Mesenchymal stem cell (in vitro differentiated cells and primary cell): ENCODE results near the gene FHOD3.
A peak's percentile ranks its signal among the peaks of the same experiment; 100 is the strongest.

ENCODE experiments used
- DNase-seq: peaks from one replicate; pipeline ENCODE4 v3.0.0-alpha.2; 2013
- H2AFZ ChIP-seq: one replicate; pipeline ENCODE4 v1.6.1; 2013; ENCODE audit warnings: low read depth, mild to moderate bottlenecking, control low read depth, inconsistent platforms, low read length, moderate library complexity
- H2AK5ac ChIP-seq: 2 replicates; pipeline ENCODE4 v1.6.1; 2013; ENCODE audit warnings: low read length, moderate library complexity, mild to moderate bottlenecking, inconsistent platforms; ENCODE audit not compliant: severe bottlenecking
- H2BK120ac ChIP-seq: one replicate; pipeline ENCODE4 v1.6.1; 2013; ENCODE audit warnings: low read depth, mild to moderate bottlenecking, inconsistent platforms, low read length, moderate library complexity
- H2BK12ac ChIP-seq, 2 experiments: one replicate each; pipeline ENCODE4 v1.6.1; 2013; ENCODE audit warnings: inconsistent platforms in 2 of 2, low read length in 2 of 2, mild to moderate bottlenecking in 2 of 2, moderate library complexity in 2 of 2, control low read depth in 1 of 2
- H2BK15ac ChIP-seq: one replicate; pipeline ENCODE4 v1.6.1; 2013; ENCODE audit warnings: mild to moderate bottlenecking, low read depth, inconsistent platforms; ENCODE audit not compliant: poor library complexity, severe bottlenecking
- H2BK5ac ChIP-seq: 2 replicates; pipeline ENCODE4 v1.6.1; 2013; ENCODE audit warnings: low read depth, mild to moderate bottlenecking, low read length, control low read depth, inconsistent platforms; ENCODE audit not compliant: poor library complexity, severe bottlenecking
- H3K14ac ChIP-seq, 2 experiments: one replicate each; pipeline ENCODE4 v1.6.1; 2013; ENCODE audit warnings: inconsistent platforms in 2 of 2, low read length in 2 of 2, control low read depth in 1 of 2, mild to moderate bottlenecking in 1 of 2, moderate library complexity in 1 of 2
- H3K18ac ChIP-seq, 2 experiments: one replicate each; pipeline ENCODE4 v1.6.1; 2013; ENCODE audit warnings: inconsistent platforms in 2 of 2, low read length in 2 of 2, control low read depth in 1 of 2, low read depth in 1 of 2, mild to moderate bottlenecking in 1 of 2
- H3K23ac ChIP-seq, 2 experiments: one replicate each; pipeline ENCODE4 v1.6.1; 2013; ENCODE audit warnings: inconsistent platforms in 2 of 2, low read length in 2 of 2, mild to moderate bottlenecking in 2 of 2, moderate library complexity in 2 of 2, control low read depth in 1 of 2
- H3K27ac ChIP-seq: 2 replicates; pipeline ENCODE4 v1.5.1; 2013; ENCODE audit warnings: mild to moderate bottlenecking, moderate library complexity, low read length, control low read depth, inconsistent platforms; ENCODE audit not compliant: poor library complexity, severe bottlenecking
- H3K27me3 ChIP-seq, 2 experiments: 2 replicates each; pipeline versions ENCODE4 v1.6.1 to v1.7.0; 2013; ENCODE audit warnings: low read length in 2 of 2, mild to moderate bottlenecking in 2 of 2, moderate library complexity in 2 of 2, control low read depth in 1 of 2, inconsistent platforms in 1 of 2; ENCODE audit not compliant: control insufficient read depth in 1 of 2, insufficient read depth in 1 of 2
- H3K36me3 ChIP-seq, 2 experiments: 2 replicates each; pipeline versions ENCODE4 v1.6.1 to v1.7.0; 2013; ENCODE audit warnings: low read length in 2 of 2, control low read depth in 1 of 2, inconsistent platforms in 1 of 2, low read depth in 1 of 2, mild to moderate bottlenecking in 1 of 2; ENCODE audit not compliant: insufficient read depth in 2 of 2, control insufficient read depth in 1 of 2
- H3K4ac ChIP-seq, 2 experiments: one replicate each; pipeline ENCODE4 v1.6.1; 2013; ENCODE audit warnings: inconsistent platforms in 2 of 2, low read length in 2 of 2, mild to moderate bottlenecking in 2 of 2, moderate library complexity in 2 of 2, control low read depth in 1 of 2, low read depth in 1 of 2
- H3K4me1 ChIP-seq: 2 replicates; pipeline ENCODE4 v1.6.1; 2013; ENCODE audit warnings: low read depth, low read length, control low read depth; ENCODE audit not compliant: control insufficient read depth, insufficient read depth
- H3K4me2 ChIP-seq: 2 replicates; pipeline ENCODE4 v1.6.1; 2013; ENCODE audit warnings: low read length, mild to moderate bottlenecking, inconsistent platforms; ENCODE audit not compliant: poor library complexity, severe bottlenecking
- H3K4me3 ChIP-seq, 2 experiments: 2 replicates each; pipeline versions ENCODE4 v1.5.1 to v1.7.0; 2013; ENCODE audit warnings: low read length in 2 of 2, mild to moderate bottlenecking in 2 of 2, control low read depth in 1 of 2, low read depth in 1 of 2; ENCODE audit not compliant: insufficient read depth in 1 of 2
- H3K79me1 ChIP-seq: replicated peaks from 2 replicates; pipeline ENCODE4 v1.6.1; 2013; ENCODE audit warnings: mild to moderate bottlenecking, control low read depth, low read length, inconsistent platforms; ENCODE audit not compliant: poor library complexity, severe bottlenecking
- H3K9ac ChIP-seq: 2 replicates; pipeline ENCODE4 v1.7.0; 2013; ENCODE audit warnings: mild to moderate bottlenecking, low read length, moderate library complexity
- H3K9me3 ChIP-seq: 2 replicates; pipeline ENCODE4 v1.7.0; 2013; ENCODE audit warnings: mild to moderate bottlenecking, low read length; ENCODE audit not compliant: control insufficient read depth
- H4K8ac ChIP-seq: one replicate; pipeline ENCODE4 v1.6.1; 2013; ENCODE audit warnings: inconsistent platforms, mild to moderate bottlenecking, low read length, moderate library complexity
- H4K91ac ChIP-seq: one replicate; pipeline ENCODE4 v1.6.1; 2013; ENCODE audit warnings: mild to moderate bottlenecking, low read length, inconsistent platforms
- WGBS: methylation state at CpG from one replicate; pipeline ENCODE4 v1.1.7; 2013; ENCODE audit warnings: mixed read lengths; 5-methylcytosine and 5-hydroxymethylcytosine counted together

FHOD3 gene

DNA sequence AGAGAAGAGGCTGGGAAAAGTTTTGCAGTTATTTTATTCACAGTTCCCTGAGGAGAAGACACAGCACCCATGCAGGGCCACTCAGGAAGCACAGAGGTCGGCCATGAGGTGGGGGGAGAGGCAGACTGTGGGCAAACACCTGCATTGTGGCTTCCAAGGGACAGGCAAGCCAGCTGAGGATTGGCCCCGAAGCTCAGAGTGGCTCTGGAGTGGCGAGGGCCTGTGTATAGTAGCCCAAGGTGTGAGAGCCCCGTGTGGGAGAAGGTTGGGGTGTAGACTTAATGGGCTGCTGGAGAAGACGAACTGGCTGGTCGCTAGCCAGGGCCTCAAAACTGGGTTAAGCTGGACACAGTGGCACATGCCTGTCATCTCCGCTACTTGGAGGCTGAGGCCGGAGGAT lies 218.7 kb downstream of the FHOD3 start:
- DNase-seq: no peak
- Histone ChIP-seq H3K4me3 (no peak overlapping the region), H3K9me3 (no peaks in the 10 kb centered on the region), H3K4me1 (peaks cover 18% of the 10 kb centered on the region), H4K91ac (no peak overlapping the region), H3K27ac (no peak overlapping the region), H2AFZ (no peak overlapping the region), H3K36me3 (peaks cover 0 to 10% of the 10 kb centered on the region in 2 experiments), H3K79me1 (peaks cover 30% of the 10 kb centered on the region), H3K27me3 (no peaks in the 10 kb centered on the region), H2BK12ac (no peak overlapping the region), H3K18ac (no peak overlapping the region), H3K4ac (no peak overlapping the region), H3K23ac (no peak overlapping the region), H4K8ac (no peak overlapping the region), H2AK5ac (no peak overlapping the region), H2BK15ac (no peak overlapping the region), H3K9ac (no peak overlapping the region), H3K14ac (no peak overlapping the region), H2BK5ac (no peak overlapping the region), H2BK120ac (no peak overlapping the region), H3K4me2 (no peak overlapping the region)
- WGBS: 81% methylated on average over 8 of the region's 8 CpGs

DNA sequence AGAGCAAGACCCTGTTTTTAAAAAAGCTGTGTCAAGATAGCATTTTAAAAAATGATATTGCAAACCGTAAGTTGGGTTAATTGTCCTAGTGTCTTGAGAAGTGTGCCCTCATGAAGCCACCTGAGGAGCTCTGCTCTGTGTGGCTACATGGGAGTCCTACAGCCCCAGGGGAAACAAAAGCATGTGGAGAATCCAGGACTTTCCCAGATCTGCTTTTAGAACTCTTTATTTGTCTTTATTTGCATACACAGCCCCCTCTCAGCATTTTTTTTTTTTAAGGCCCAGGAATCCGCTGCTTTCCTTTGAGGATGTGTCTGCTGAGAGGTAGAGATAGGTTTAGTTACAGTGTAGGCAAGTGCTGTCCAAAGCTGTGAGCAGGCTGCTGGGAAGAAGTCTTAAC lies 219.2 kb downstream of the FHOD3 start:
- Histone ChIP-seq H3K9me3 (no peaks in the 10 kb centered on the region), H3K27ac (no peak overlapping the region), H4K8ac (no peak overlapping the region), H2BK120ac (no peak overlapping the region), H3K79me1 (peaks cover 29% of the 10 kb centered on the region), H3K18ac (no peak overlapping the region), H3K23ac (no peak overlapping the region), H2BK15ac (no peak overlapping the region), H3K4ac (no peak overlapping the region), H2BK12ac (no peak overlapping the region), H3K27me3 (no peaks in the 10 kb centered on the region), H3K9ac (no peak overlapping the region), H3K4me2 (no peak overlapping the region), H4K91ac (no peak overlapping the region), H3K4me3 (no peak overlapping the region), H3K4me1 (peaks cover 17% of the 10 kb centered on the region), H2AK5ac (no peak overlapping the region), H2AFZ (no peak overlapping the region), H2BK5ac (no peak overlapping the region), H3K36me3 (peaks cover 0 to 13% of the 10 kb centered on the region in 2 experiments), H3K14ac (no peak overlapping the region)
- WGBS: 78% methylated on average over 2 of the region's 2 CpGs
- DNase-seq: no peak

DNA sequence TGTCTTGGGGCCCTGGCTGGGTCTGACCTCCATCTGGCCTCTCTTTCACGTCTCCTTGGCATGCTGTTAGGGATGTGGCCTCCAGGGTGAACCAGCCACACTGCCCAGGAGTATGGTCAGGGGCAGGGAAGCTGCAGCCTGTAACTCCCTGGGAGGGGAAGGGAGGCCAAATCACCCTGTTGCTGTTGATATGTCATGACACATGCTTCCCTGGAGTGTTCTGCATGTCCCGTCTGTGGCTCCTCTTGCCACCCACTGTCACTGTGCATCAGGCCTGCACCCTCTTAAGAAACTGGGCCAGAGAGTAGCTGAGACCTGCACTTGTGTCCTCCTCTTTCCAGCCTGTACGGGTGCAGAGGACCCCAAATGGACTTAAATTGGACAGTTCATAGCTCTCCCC lies 221.3 kb downstream of the FHOD3 start:
- Histone ChIP-seq H3K27ac (no peak overlapping the region), H3K4me3 (no peak overlapping the region), H2BK120ac (no peak overlapping the region), H2BK12ac (no peak overlapping the region), H3K79me1 (peaks cover 30% of the 10 kb centered on the region), H2AK5ac (no peak overlapping the region), H2AFZ (no peak overlapping the region), H3K36me3 (peaks cover 0 to 16% of the 10 kb centered on the region in 2 experiments), H2BK5ac (no peak overlapping the region), H3K23ac (no peak overlapping the region), H3K14ac (no peak overlapping the region), H2BK15ac (no peak overlapping the region), H3K9me3 (no peaks in the 10 kb centered on the region), H3K27me3 (no peaks in the 10 kb centered on the region), H4K91ac (no peak overlapping the region), H3K18ac (no peak overlapping the region), H4K8ac (no peak overlapping the region), H3K9ac (no peak overlapping the region), H3K4me1 (peaks cover 16% of the 10 kb centered on the region), H3K4me2 (no peak overlapping the region), H3K4ac (no peak overlapping the region)
- 62% methylated on average over 3 of the region's 3 CpGs for WGBS
- no peak for DNase-seq

DNA sequence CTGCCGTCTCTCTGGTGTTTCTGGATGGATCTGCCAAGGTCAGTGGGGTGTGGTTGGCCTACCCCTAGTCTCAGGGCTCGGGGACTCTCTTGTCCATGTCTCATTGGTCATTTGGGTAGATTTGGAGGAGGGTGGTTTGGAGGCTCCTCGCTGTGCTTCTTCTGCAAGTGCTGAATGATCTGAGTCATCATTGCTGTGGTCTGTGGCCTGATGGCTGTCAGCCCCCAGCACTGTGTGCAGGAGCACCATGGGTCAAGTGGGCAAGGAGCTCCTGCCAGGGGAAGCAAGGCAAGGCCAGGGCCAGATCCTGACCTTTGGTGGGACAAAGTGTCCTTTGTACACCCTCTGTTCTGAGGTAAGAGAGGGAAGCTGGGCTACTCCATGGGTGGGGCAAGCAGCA lies 221.8 kb downstream of the FHOD3 start:
- Histone ChIP-seq H3K4me2 (no peak overlapping the region), H4K8ac (no peak overlapping the region), H3K18ac (no peak overlapping the region), H3K4ac (no peak overlapping the region), H3K4me1 (peaks cover 16% of the 10 kb centered on the region), H3K79me1 (peaks cover 30% of the 10 kb centered on the region), H3K9me3 (no peaks in the 10 kb centered on the region), H3K36me3 (peaks cover 0 to 16% of the 10 kb centered on the region in 2 experiments), H3K9ac (no peak overlapping the region), H2BK15ac (no peak overlapping the region), H3K23ac (no peak overlapping the region), H2BK120ac (no peak overlapping the region), H2AFZ (no peak overlapping the region), H4K91ac (no peak overlapping the region), H3K14ac (no peak overlapping the region), H3K4me3 (no peak overlapping the region), H2BK5ac (no peak overlapping the region), H2AK5ac (no peak overlapping the region), H3K27ac (no peak overlapping the region), H2BK12ac (no peak overlapping the region), H3K27me3 (no peaks in the 10 kb centered on the region)
- 43% methylated on average over 3 of the region's 3 CpGs for WGBS
- peak; percentile 1 for DNase-seq
